ENCODE measurements around the gene ZFR.

DNA sequence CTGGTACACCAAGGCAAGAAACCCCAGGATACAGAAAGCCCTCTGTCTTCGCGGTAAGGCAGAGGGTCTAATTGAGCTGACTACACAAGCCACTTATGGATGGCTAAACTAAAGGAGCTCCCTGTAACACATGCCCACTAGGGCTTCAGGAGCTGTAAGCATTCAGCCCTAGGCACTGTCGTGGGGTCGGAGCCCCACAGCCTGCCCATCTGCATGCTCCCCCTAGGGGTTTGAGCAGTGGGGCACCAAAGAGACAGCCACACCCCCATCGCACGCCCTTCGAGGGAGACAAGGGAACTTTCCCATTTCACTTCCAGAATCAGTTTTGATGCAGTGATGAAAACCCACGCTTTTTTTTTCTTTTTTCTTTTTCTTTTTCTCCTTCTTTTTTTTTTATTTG, 120.8 kb downstream of the ZFR start:
- TF ChIP-seq POLR2A (IDR thresholded peaks at IDR 0.05): no peak
- TF ChIP-seq, protein P1, sequence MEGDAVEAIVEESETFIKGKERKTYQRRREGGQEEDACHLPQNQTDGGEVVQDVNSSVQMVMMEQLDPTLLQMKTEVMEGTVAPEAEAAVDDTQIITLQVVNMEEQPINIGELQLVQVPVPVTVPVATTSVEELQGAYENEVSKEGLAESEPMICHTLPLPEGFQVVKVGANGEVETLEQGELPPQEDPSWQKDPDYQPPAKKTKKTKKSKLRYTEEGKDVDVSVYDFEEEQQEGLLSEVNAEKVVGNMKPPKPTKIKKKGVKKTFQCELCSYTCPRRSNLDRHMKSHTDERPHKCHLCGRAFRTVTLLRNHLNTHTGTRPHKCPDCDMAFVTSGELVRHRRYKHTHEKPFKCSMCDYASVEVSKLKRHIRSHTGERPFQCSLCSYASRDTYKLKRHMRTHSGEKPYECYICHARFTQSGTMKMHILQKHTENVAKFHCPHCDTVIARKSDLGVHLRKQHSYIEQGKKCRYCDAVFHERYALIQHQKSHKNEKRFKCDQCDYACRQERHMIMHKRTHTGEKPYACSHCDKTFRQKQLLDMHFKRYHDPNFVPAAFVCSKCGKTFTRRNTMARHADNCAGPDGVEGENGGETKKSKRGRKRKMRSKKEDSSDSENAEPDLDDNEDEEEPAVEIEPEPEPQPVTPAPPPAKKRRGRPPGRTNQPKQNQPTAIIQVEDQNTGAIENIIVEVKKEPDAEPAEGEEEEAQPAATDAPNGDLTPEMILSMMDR (IDR thresholded peaks at IDR 0.05): no peak

All from esophagus squamous epithelium (tissue), 4 donors.